ENCODE measurements around the gene MRPS18A.

DNA sequence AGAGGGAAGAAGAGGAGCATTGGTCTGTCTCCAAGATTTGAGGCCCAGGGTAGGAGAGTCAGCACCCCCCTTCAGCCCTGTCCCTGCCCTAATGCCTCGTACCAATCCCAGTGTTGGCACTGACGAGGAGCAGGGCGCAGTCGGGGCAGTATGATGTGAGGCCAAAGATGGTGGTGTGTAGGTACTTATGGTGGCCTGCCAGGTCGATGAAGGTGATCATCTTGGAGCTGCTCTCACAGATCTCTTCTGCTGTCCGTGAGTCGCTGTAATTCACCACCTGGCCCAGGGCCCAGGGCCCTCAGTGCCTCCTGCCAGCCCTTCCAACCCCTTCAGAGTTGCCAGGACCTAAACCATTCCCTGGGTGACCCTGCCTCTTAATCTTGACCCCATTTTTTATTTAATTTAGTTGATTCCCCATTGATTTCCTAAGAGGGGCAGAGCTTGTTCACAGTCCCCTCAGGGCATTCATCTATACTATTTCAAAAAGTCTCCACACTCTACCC lies 62.8 kb downstream of the MRPS18A start:
- TF ChIP-seq, protein P1, sequence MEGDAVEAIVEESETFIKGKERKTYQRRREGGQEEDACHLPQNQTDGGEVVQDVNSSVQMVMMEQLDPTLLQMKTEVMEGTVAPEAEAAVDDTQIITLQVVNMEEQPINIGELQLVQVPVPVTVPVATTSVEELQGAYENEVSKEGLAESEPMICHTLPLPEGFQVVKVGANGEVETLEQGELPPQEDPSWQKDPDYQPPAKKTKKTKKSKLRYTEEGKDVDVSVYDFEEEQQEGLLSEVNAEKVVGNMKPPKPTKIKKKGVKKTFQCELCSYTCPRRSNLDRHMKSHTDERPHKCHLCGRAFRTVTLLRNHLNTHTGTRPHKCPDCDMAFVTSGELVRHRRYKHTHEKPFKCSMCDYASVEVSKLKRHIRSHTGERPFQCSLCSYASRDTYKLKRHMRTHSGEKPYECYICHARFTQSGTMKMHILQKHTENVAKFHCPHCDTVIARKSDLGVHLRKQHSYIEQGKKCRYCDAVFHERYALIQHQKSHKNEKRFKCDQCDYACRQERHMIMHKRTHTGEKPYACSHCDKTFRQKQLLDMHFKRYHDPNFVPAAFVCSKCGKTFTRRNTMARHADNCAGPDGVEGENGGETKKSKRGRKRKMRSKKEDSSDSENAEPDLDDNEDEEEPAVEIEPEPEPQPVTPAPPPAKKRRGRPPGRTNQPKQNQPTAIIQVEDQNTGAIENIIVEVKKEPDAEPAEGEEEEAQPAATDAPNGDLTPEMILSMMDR (IDR thresholded peaks at IDR 0.05): no peak
- no peak for TF ChIP-seq EZH2 (IDR thresholded peaks at IDR 0.05; ENCODE audit: borderline replicate concordance, insufficient read depth, low read depth, low read length, poor library complexity, severe bottlenecking)

Measured in B cell (primary cell).